ENCODE results near the gene CCT8.
A peak's percentile ranks its signal among the peaks of the same experiment; 100 is the strongest.

The CCT8 gene

DNA sequence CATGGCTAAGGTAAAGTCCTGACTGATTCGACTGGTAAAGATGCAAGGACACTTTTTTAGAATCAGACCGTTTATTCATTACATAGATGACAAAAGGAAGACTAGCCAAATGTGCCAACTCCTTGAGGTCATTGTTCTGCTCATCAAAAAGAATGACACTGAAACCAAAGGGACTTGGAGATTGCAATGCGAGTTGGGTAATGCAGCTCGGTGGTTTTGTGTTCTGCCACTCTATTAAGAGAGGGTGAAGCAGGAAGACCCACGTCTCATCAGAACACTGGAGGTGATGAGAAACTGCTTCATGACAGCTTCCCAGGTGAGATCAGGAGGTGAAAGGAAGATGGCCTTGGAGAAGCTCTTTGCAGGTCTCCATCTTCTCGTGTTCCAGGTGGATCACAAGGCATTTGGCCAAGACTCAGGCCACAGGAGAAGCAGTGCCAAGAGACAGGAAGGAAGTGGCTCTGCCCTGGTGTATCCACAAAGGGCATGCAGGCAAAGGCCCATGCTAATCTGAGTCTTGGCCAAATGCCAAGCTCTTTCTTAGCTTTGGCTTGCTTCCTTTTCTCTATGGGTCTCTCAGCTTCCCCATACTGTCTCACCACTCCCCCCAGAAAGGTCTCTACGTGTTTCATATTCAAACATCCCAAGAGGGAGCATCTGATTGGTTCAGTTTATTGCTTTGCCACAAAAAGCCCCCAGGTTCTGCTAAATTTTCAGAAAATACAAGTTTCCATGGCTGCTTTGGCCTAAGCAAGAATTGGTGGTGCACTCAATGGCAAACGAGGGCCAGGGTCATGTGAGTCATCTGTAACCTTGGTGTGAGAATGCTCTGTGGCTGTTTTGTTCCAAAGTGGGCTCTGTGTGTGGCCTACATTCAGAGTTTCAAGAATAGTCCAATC, 5.7 kb upstream of the CCT8 start:
- no peak for DNase-seq (ENCODE audit: low read depth)

GRCh38 chr21:29077651-29078090, 4.2 kb upstream of the CCT8 start:
- DNase-seq (ENCODE audit: low read depth), result no peak

GRCh38 chr21:29076731-29077640, 3.5 kb upstream of the CCT8 start:
- peak; percentile 53 for DNase-seq (ENCODE audit: low read depth)

- no peak for DNase-seq (ENCODE audit: low read depth)
Observed at GRCh38 chr21:29075706-29076466, 2.4 kb upstream of the CCT8 start.

- DNase-seq (ENCODE audit: low read depth), result no peak
Observed at GRCh38 chr21:29074783-29075182, 1.3 kb upstream of the CCT8 start.

DNA sequence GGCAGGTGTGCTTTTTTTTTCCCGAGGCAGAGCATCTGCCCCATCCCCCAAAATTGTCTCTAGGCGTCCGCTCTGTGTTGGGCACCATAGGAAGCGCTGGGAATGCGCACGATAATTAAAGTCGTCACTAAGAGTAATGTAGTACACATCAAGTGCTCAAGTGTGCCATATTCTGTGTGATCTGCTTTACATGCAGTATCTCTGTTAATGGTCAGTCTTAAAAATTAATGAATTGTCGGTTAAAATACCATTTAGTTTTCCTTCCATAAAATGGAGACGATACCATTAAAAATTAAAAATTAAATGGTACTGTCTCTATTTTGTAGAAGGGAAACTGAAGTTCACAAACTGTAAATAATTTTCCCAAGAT, 544 bp upstream of the CCT8 start:
- DNase-seq (ENCODE audit: low read depth), result no peak

GRCh38 chr21:29072873-29073221, 601 bp downstream of the CCT8 start:
- DNase-seq (ENCODE audit: low read depth), result no peak

- DNase-seq (ENCODE audit: low read depth), result no peak
Observed at GRCh38 chr21:29064850-29065481, 8.5 kb downstream of the CCT8 start.

- no peak for DNase-seq (ENCODE audit: low read depth)
Observed at GRCh38 chr21:29056538-29057050, 16.9 kb downstream of the CCT8 start.

DNA sequence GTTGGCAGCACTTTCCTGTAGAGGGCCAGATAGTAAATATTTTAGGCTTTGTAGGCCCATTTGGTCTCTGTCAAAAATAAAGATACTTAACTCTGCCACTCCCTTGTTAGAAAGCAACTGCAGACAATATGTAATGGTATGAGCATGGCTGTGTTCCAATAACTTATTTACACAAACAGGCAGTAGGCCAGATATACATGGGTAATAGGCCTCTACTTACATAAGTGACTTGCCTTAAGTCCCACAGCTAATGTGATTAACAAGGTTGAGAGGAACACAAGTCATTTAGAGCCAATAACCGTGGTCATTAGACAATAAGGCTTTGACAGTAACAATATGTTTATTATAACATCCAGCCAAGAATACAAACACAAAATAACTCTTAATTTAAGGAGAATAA, 17.4 kb downstream of the CCT8 start:
- no peak for DNase-seq (ENCODE audit: low read depth)

DNA sequence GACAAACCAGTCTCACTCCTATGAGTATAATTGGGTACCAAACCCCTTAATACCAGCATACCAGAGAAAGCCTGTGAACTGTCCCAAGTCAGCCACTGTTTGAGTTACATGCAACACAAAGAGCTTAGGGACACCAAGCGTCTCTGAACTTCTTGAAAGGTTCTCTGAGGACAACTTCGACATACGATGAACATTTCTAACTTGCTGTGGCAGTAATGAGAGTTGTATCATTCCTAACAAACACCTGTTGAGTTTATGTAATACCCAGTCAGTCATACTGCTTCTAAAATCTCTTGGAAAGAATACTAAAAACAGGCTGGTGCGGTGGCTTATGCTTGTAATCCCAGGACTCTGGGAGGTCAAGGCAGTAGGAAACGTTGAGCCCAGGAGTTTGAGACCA, 18.4 kb downstream of the CCT8 start:
- DNase-seq (ENCODE audit: low read depth), result no peak

DNA sequence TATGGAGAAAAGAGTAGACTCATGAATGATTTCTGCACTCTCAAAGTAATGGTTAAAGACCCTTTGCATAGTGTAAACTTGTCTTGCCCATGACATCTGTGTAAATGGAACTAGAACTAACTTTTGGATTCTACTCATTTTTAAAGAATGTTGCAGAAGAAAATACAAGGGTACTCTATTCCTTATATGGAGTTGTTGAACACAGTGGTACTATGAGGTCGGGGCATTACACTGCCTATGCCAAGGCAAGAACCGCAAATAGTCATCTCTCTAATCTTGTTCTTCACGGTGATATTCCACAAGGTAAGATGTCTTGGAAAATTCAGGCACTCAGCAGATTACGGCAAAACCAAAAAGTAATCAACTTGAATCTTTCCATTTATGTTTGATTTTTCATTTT, 19.8 kb downstream of the CCT8 start:
- no peak for DNase-seq (ENCODE audit: low read depth)

- DNase-seq (ENCODE audit: low read depth), result no peak
Observed at GRCh38 chr21:29053011-29053553, 20.4 kb downstream of the CCT8 start.

GRCh38 chr21:29052224-29052623, 21.2 kb downstream of the CCT8 start:
- DNase-seq (ENCODE audit: low read depth), result no peak

- no peak for DNase-seq (ENCODE audit: low read depth)
Observed at GRCh38 chr21:29034678-29035077, 38.8 kb downstream of the CCT8 start.

DNA sequence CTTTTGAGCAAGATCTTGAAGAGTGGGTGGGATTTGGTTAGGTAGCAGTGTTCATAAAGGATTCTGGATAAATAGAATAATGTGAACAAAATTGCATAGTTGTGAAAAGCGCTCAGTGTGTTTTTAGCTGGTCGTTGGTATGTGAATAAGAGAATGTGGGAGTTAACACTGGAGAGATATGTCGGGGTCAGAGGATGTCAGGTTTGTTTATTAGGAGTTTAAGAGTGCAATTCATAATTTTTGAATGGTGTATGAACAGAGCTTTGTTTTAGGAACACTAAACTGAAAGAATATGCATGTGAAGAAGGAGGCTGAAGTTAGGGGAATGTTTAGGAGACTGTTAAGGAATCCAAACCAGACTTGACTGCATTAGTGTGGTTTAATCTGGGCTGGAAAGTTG, 39.6 kb downstream of the CCT8 start:
- DNase-seq (ENCODE audit: low read depth), result no peak

DNA sequence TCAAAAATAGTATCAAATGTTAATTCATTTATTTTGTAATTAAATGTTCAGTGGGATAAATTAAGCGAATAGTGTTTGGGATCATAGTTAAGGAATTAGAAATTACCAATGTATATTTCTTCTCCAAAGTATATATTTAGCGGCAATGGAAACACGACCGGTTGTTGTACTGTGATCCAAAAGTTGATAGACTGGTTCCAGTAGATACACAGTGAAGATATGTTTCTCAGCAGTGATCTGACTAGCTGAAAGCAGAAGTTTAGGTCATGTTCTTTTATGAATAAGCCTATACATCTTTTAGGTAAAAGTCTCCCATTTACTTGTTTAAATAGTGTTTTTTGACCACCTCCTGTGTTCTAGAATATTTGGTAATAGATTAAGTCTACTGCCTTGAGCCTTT, 40.1 kb downstream of the CCT8 start:
- DNase-seq (ENCODE audit: low read depth), result no peak

DNA sequence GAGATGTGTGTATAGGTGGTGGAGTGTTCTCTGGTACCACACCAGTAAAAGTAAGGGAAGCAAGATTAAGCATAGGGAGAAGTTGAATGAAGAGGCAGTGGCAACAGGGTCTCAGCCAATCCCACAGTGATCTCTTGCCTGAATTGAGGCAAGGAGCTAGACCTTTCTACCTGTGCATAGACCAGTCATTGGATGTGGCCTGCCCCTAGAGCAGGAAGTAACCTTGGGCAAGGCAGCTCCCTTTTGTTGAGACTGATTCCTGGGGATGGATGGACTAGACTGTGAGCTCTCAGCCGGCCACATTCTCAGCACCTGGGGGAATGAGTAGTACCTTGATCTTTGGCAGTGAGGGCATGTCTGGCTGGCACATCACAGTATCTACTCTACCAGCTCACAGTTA, 42.5 kb downstream of the CCT8 start:
- DNase-seq (ENCODE audit: low read depth), result no peak

DNA sequence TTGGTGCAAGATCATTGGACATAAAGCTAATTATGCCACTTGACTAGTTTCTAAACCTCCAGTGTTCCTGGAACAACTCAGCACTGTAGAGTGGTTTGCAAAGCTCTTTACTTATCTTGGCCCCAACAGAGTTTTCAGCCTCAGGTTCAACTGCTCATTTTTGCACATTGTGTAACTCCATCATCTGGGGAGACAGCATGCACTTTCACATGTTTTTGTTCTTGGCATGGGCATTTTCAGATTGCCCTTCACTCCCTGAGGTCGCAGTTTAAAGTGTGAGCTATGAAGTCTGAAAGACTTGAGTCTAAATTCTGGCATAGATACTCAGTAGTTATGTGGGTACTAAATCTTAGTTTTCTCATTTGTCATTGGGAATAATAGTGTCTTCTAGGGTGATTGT, 43.9 kb downstream of the CCT8 start:
- no peak for DNase-seq (ENCODE audit: low read depth)

DNA sequence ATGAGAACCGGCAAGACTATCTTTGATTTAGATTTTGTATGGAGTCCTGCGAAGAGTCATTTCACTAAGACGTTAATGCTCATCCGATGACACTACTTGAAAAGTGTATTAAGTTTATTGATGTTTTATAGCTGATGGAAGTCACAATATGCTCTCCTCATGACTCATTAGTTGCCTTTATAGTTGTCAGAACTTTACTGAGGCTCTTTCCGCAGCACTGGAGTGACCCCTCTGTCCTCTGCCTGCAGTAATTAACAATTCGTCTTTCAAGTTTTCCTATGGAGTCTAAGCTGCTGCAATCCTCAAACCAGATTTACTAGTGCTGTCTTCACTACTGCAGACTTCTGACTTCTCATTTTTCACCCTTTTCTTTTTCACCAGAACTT, 48.1 kb downstream of the CCT8 start:
- DNase-seq (ENCODE audit: low read depth), result no peak

Measured in stimulated activated CD4-positive, alpha-beta T cell treated with anti-CD3 and anti-CD28 coated beads, Interleukin-2, amount 100 ng/mL, for 4 hours (primary cell).